MCF 10A (cell line): Measurements from ENCODE around the gene ANP32A. TPM values are rescaled to one million over a fixed set of nuclear protein-coding genes. Genes with fewer than 3 reads are reported as not detected.

Experiments
- BruUV-seq: library from RNA; stranded (reverse); fragments of 400-500 nt; replicated peaks from 2 replicates; lab custom pipeline; 2021; lab: Mats Ljungman, UMichigan
- CTCF ChIA-PET: fragments of 300-600 bp; sonication (Branson Sonifier 250); formaldehyde crosslinking; extraction: SDS; loops from one replicate; lab custom pipeline; 2021; ENCODE audit warnings: antibody characterized with exemption, inconsistent platforms; lab: Yijun Ruan, JAX
- POLR2A ChIA-PET: fragments of 300-600, 350-650 bp; sonication (Branson Sonifier 250); formaldehyde crosslinking; extraction: SDS; loops from one replicate; lab custom pipeline; 2020; ENCODE audit warnings: antibody characterized with exemption, inconsistent platforms; lab: Yijun Ruan, JAX
- DNase-seq: peaks from one replicate; pipeline ENCODE4 v3.0.0-alpha.2; 2018; ENCODE audit not compliant: unreplicated experiment
- H3K27ac Mint-ChIP-seq: one replicate; pipeline ENCODE4 v1.8.0; 2022; ENCODE audit warnings: mild to moderate bottlenecking, low read depth, mixed read lengths; ENCODE audit not compliant: unreplicated experiment
- H3K27me3 Mint-ChIP-seq: one replicate; pipeline ENCODE4 v1.8.0; 2022; ENCODE audit warnings: mixed read lengths; ENCODE audit not compliant: insufficient read depth, unreplicated experiment
- H3K36me3 Mint-ChIP-seq: one replicate; pipeline ENCODE4 v1.8.0; 2022; ENCODE audit warnings: mild to moderate bottlenecking, moderate library complexity, mixed read lengths; ENCODE audit not compliant: insufficient read depth, unreplicated experiment
- H3K4me1 Mint-ChIP-seq: one replicate; pipeline ENCODE4 v1.8.0; 2022; ENCODE audit warnings: mixed read lengths; ENCODE audit not compliant: insufficient read depth, unreplicated experiment
- H3K4me3 Mint-ChIP-seq: one replicate; pipeline ENCODE4 v1.8.0; 2022; ENCODE audit warnings: mild to moderate bottlenecking, moderate library complexity, mixed read lengths; ENCODE audit not compliant: unreplicated experiment
- H3K9me3 Mint-ChIP-seq: one replicate; pipeline ENCODE4 v1.8.0; 2022; ENCODE audit warnings: mixed read lengths; ENCODE audit not compliant: unreplicated experiment
- CTCF ChIP-seq: fragments of 200-600 bp; IDR thresholded peaks from one replicate; pipeline ENCODE4 v1.8.0; 2022; ENCODE audit warnings: antibody characterized with exemption, mild to moderate bottlenecking; ENCODE audit not compliant: unreplicated experiment
- intact Hi-C: fragments of 100-400 bp; cut with micrococcal nuclease; formaldehyde crosslinking; loops from 2 replicates; pipeline ENCODE4 v1.14.1; 2022
- total RNA-seq: library from RNA; stranded (reverse); gene quantifications from 2 replicates; pipeline ENCODE4 v1.2.3, GENCODE V29; 2022

The ANP32A gene
- total RNA-seq, 1 experiment from 2014 or later: 150 TPM

- Mint-ChIP-seq H3K36me3 (no peaks in the 10 kb centered on the region), H3K27me3 (peaks cover 34% of the 10 kb centered on the region), H3K4me3 (no peak overlapping the region), H3K4me1 (no peaks in the 10 kb centered on the region), H3K9me3 (no peaks in the 10 kb centered on the region), H3K27ac (no peak overlapping the region)
- ChIA-PET CTCF (no interaction called here), POLR2A (no interaction called here)
- TF ChIP-seq CTCF: no peak
- BruUV-seq: no TSS peak
- no peak for DNase-seq
- intact Hi-C loops: no loop called here
Observed at GRCh38 chr15:68755731-68756130, 65.0 kb downstream of the ANP32A start.

DNA sequence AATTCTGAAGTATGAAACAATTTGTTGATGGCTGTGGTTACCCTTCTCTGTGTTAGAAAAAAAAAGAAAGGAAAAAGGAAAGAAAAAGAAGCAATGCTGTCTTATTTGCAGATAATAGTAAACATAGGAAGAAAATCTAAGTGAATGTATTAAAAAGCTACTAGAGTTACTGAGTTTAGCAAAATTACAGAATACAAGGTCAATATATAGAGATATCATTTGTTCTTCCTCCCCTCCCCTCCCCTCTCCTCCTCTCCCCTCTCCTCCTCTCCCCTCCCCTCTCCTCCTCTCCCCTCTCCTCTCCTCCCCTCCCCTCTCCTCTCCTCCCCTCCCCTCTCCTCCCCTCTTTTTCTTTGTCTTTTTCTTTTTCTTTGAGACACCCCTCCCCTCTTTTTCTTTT is 69.1 kb downstream of the ANP32A start:
- H3K27ac Mint-ChIP-seq: no peak overlapping the region
- no peaks in the 10 kb centered on the region for H3K36me3 Mint-ChIP-seq
- TF ChIP-seq CTCF: no peak
- DNase-seq: no peak
- POLR2A ChIA-PET: interaction anchor here (0.6 kb wide), 1 partner anchor 106 kb away, joined by 4 read pairs; no protein-coding TSS in a partner anchor
- no peaks in the 10 kb centered on the region for H3K4me1 Mint-ChIP-seq
- H3K4me3 Mint-ChIP-seq: no peak overlapping the region
- intact Hi-C loops: no loop called here
- H3K9me3 Mint-ChIP-seq: no peaks in the 10 kb centered on the region
- H3K27me3 Mint-ChIP-seq: peaks cover 22% of the 10 kb centered on the region
- BruUV-seq: no TSS peak
- CTCF ChIA-PET: interaction anchor here (0.6 to 0.9 kb wide), 2 partner anchors 30 kb away, joined by 3 to 6 read pairs; no protein-coding TSS in a partner anchor

- no peak for DNase-seq
- ChIA-PET POLR2A (no interaction called here), CTCF (interaction anchor here (0.9 kb wide), 1 partner anchor 19 kb away, joined by 5 read pairs; no protein-coding TSS in a partner anchor)
- H3K27ac Mint-ChIP-seq: no peak overlapping the region
- BruUV-seq: no TSS peak
- no peak for TF ChIP-seq CTCF
- intact Hi-C loops: no loop called here
- H3K36me3 Mint-ChIP-seq: no peaks in the 10 kb centered on the region
- H3K27me3 Mint-ChIP-seq: peaks cover 5% of the 10 kb centered on the region
- H3K4me1 Mint-ChIP-seq: no peaks in the 10 kb centered on the region
- H3K9me3 Mint-ChIP-seq: no peaks in the 10 kb centered on the region
- H3K4me3 Mint-ChIP-seq: no peak overlapping the region
Observed at GRCh38 chr15:68749793-68750192, 70.9 kb downstream of the ANP32A start.

- no peaks in the 10 kb centered on the region for H3K4me1 Mint-ChIP-seq
- intact Hi-C loops: no loop called here
- TF ChIP-seq CTCF: no peak
- no peak for DNase-seq
- no peak overlapping the region for H3K4me3 Mint-ChIP-seq
- ChIA-PET POLR2A (no interaction called here), CTCF (interaction anchor here (0.6 kb wide), 1 partner anchor 17 kb away, joined by 3 read pairs; no protein-coding TSS in a partner anchor)
- no TSS peak for BruUV-seq
- H3K27ac Mint-ChIP-seq: no peak overlapping the region
- no peaks in the 10 kb centered on the region for H3K9me3 Mint-ChIP-seq
- H3K36me3 Mint-ChIP-seq: no peaks in the 10 kb centered on the region
- peaks cover under 1% of the 10 kb centered on the region for H3K27me3 Mint-ChIP-seq
Observed at GRCh38 chr15:68749365-68749764, 71.3 kb downstream of the ANP32A start.
